GM23338 (cell line): ENCODE measurements around the gene FXYD2.

Experiments
- CREB1 ChIP-seq: fragments of 250-450 bp; sonication (Bioruptor Pico); IDR thresholded peaks from 2 replicates; pipeline ENCODE4 v1.5.0; 2020; ENCODE audit warnings: low read depth, mild to moderate bottlenecking, moderate library complexity
- CTCF ChIP-seq, 2 experiments: fragments of 200-600 bp in 1 of 2; sonication (generic) in 1 of 2; conservative IDR thresholded peaks; 2 replicates each; pipeline versions ENCODE4 v1.5.1 to v1.6.1; 2016 to 2017; ENCODE audit warnings: antibody characterized with exemption in 2 of 2, low read depth in 2 of 2, mild to moderate bottlenecking in 2 of 2, moderate library complexity in 1 of 2
- ETS1 ChIP-seq: IDR thresholded peaks from 2 replicates; pipeline ENCODE4 v1.6.1; 2016; ENCODE audit warnings: antibody characterized with exemption
- EZH2 ChIP-seq: fragments of 200-600 bp; sonication (generic); IDR thresholded peaks from one replicate; pipeline ENCODE4 v1.8.0; 2017; ENCODE audit warnings: antibody characterized with exemption, mild to moderate bottlenecking, low read depth; ENCODE audit not compliant: unreplicated experiment
- EZH2phosphoT487 ChIP-seq: fragments of 200-600 bp; sonication (generic); IDR thresholded peaks from one replicate; pipeline ENCODE4 v1.8.1; 2018; ENCODE audit warnings: antibody characterized with exemption; ENCODE audit not compliant: unreplicated experiment
- JUNB ChIP-seq: IDR thresholded peaks from one replicate; pipeline ENCODE4 v1.6.1; 2016; ENCODE audit warnings: antibody characterized with exemption; ENCODE audit not compliant: unreplicated experiment
- NANOG ChIP-seq: IDR thresholded peaks from 2 replicates; pipeline ENCODE4 v1.6.1; 2016; ENCODE audit warnings: antibody characterized with exemption, borderline replicate concordance
- POLR2AphosphoS5 ChIP-seq: IDR thresholded peaks from 2 replicates; pipeline ENCODE4 v1.6.1; 2016; ENCODE audit warnings: antibody characterized with exemption, low read depth
- REST ChIP-seq: IDR thresholded peaks from one replicate; pipeline ENCODE4 v1.6.1; 2018; ENCODE audit warnings: antibody characterized with exemption; ENCODE audit not compliant: unreplicated experiment
- STAT1 ChIP-seq: IDR thresholded peaks from one replicate; pipeline ENCODE4 v1.6.1; 2016; ENCODE audit warnings: antibody characterized with exemption; ENCODE audit not compliant: unreplicated experiment
- ZNF114 ChIP-seq: fragments of 250-450 bp; sonication (Bioruptor Pico); IDR thresholded peaks from 2 replicates; pipeline ENCODE4 v1.5.0; 2020; ENCODE audit warnings: mild to moderate bottlenecking, moderate library complexity
- ZNF331 ChIP-seq: fragments of 250-450 bp; sonication (Bioruptor Pico); IDR thresholded peaks from 2 replicates; pipeline ENCODE4 v1.5.0; 2020; ENCODE audit warnings: low read depth, mild to moderate bottlenecking, moderate library complexity
- ZNF462 ChIP-seq: fragments of 250-450 bp; sonication (Bioruptor Pico); IDR thresholded peaks from 2 replicates; pipeline ENCODE4 v1.5.0; 2020; ENCODE audit warnings: mild to moderate bottlenecking, moderate library complexity

- TF ChIP-seq CTCF (conservative IDR thresholded peaks at IDR 0.05; ENCODE audit: low read depth in 2 of 2), result peak; percentile 95 to 98
- TF ChIP-seq NANOG, result no peak
- no peak for TF ChIP-seq EZH2phosphoT487
- no peak for TF ChIP-seq EZH2
- no peak for TF ChIP-seq ZNF114 (CRISPR knock-in tag)
- no peak for TF ChIP-seq REST
- TF ChIP-seq CREB1 (CRISPR knock-in tag), result no peak
- TF ChIP-seq JUNB, result no peak
- no peak for TF ChIP-seq POLR2AphosphoS5
- no peak for TF ChIP-seq ZNF462 (CRISPR knock-in tag)
- no peak for TF ChIP-seq ZNF331
- TF ChIP-seq ETS1, result no peak
- TF ChIP-seq STAT1, result no peak
Measured at GRCh38 chr11:117817368-117818040, 7.0 kb downstream of the FXYD2 start.
